ENCODE data around the gene BMPR1A.
A peak's percentile ranks its signal among the peaks of the same experiment; 100 is the strongest.
"Not testable (repeated sequence)": the region's sequence is repeated elsewhere in the genome, so short reads cannot be mapped to it uniquely, and the experiment has no call there.

Gene BMPR1A

GRCh38 chr10:86850481-86850880, 94.1 kb downstream of the BMPR1A start:
- no peak for DNase-seq (ENCODE audit: low read depth)

GRCh38 chr10:86851328-86852207, 95.1 kb downstream of the BMPR1A start:
- no peak for DNase-seq (ENCODE audit: low read depth)

GRCh38 chr10:86853582-86853981, 97.2 kb downstream of the BMPR1A start:
- DNase-seq (ENCODE audit: low read depth), result not testable (repeated sequence)

GRCh38 chr10:86855513-86855912, 99.1 kb downstream of the BMPR1A start:
- no peak for DNase-seq (ENCODE audit: low read depth)

- no peak for DNase-seq (ENCODE audit: low read depth)
These were observed 99.7 kb downstream of the BMPR1A start for GRCh38 chr10:86856156-86856555.

GRCh38 chr10:86857128-86857721, 100.8 kb downstream of the BMPR1A start:
- peak; percentile 63 for DNase-seq (ENCODE audit: low read depth)

- no peak for DNase-seq (ENCODE audit: low read depth)
These were observed 101.6 kb downstream of the BMPR1A start for GRCh38 chr10:86858011-86858410.

- no peak for DNase-seq (ENCODE audit: low read depth)
These were observed 104.9 kb downstream of the BMPR1A start for GRCh38 chr10:86861351-86861750.

GRCh38 chr10:86862373-86862772, 106.0 kb downstream of the BMPR1A start:
- DNase-seq (ENCODE audit: low read depth), result no peak

- DNase-seq (ENCODE audit: low read depth), result no peak
These were observed 106.5 kb downstream of the BMPR1A start for GRCh38 chr10:86862786-86863483.

GRCh38 chr10:86863484-86863842, 107.0 kb downstream of the BMPR1A start:
- no peak for DNase-seq (ENCODE audit: low read depth)

- not testable (repeated sequence) for DNase-seq (ENCODE audit: low read depth)
These were observed 108.8 kb downstream of the BMPR1A start for GRCh38 chr10:86865011-86865811.

- DNase-seq (ENCODE audit: low read depth), result no peak
These were observed 110.7 kb downstream of the BMPR1A start for GRCh38 chr10:86867149-86867548.

- no peak for DNase-seq (ENCODE audit: low read depth)
These were observed 111.9 kb downstream of the BMPR1A start for GRCh38 chr10:86868353-86868752.

- no peak for DNase-seq (ENCODE audit: low read depth)
These were observed 114.3 kb downstream of the BMPR1A start for GRCh38 chr10:86870679-86871078.

GRCh38 chr10:86871563-86872183, 115.3 kb downstream of the BMPR1A start:
- DNase-seq (ENCODE audit: low read depth), result no peak

- DNase-seq (ENCODE audit: low read depth), result no peak
These were observed 116.3 kb downstream of the BMPR1A start for GRCh38 chr10:86872757-86873156.

GRCh38 chr10:86876748-86877147, 120.3 kb downstream of the BMPR1A start:
- DNase-seq (ENCODE audit: low read depth), result peak; percentile 31

- DNase-seq (ENCODE audit: low read depth), result no peak
These were observed 122.7 kb downstream of the BMPR1A start for GRCh38 chr10:86878983-86879713.

GRCh38 chr10:86880971-86881370, 124.6 kb downstream of the BMPR1A start:
- DNase-seq (ENCODE audit: low read depth), result no peak

All from HS-5 (cell line).